ENCODE results near the gene STOML3.

GRCh38 chr13:39034085-39034484, 43.5 kb upstream of the STOML3 start:
- TF ChIP-seq CTCF (IDR thresholded peaks at IDR 0.05) (no peak), POLR2A (IDR thresholded peaks at IDR 0.05) (no peak)

All from body of pancreas (tissue), 4 donors.